ENCODE results near the gene EHHADH. TPM values are rescaled to one million over a fixed set of nuclear protein-coding genes. Genes with fewer than 3 reads are reported as not detected.
"Not testable (repeated sequence)": the region's sequence is repeated elsewhere in the genome, so short reads cannot be mapped to it uniquely, and the experiment has no call there.

Gene EHHADH
- total RNA-seq, 1 donor from 2014 or later = 3.6 TPM

- Mint-ChIP-seq H3K27ac (no peak overlapping the region), H3K36me3 (no peaks in the 10 kb centered on the region), H3K9me3 (peaks cover 11% of the 10 kb centered on the region), H3K4me1 (no peaks in the 10 kb centered on the region), H3K4me3 (no peak overlapping the region), H3K27me3 (ENCODE audit: insufficient read depth, low read depth) (no peaks in the 10 kb centered on the region)
- Histone ChIP-seq H2AFZ (replicated peaks) (no peak overlapping the region), H4K20me1 (ENCODE audit: low read depth) (no peaks in the 10 kb centered on the region), H3K4me2 (no peak overlapping the region), H3K27ac (no peak overlapping the region), H3K4me1 (no peaks in the 10 kb centered on the region), H3K4me3 (no peak overlapping the region), H3K27me3 (no peaks in the 10 kb centered on the region), H3F3A (ENCODE audit: low read depth) (no peaks in the 10 kb centered on the region), H3K9me3 (ENCODE audit: low read depth) (no peaks in the 10 kb centered on the region), H3K79me2 (ENCODE audit: low read depth) (no peaks in the 10 kb centered on the region), H3K36me3 (no peaks in the 10 kb centered on the region), H3K9ac (no peak overlapping the region)
- no peak for DNase-seq (ENCODE audit: low spot score)
- TF ChIP-seq EZH2phosphoT487 (IDR thresholded peaks at IDR 0.05) (no peak), CTCF (IDR thresholded peaks at IDR 0.05) (no peak), EZH2 (IDR thresholded peaks at IDR 0.05) (no peak)
Measured at GRCh38 chr3:185242642-185243041, 11.2 kb downstream of the EHHADH start.

- Histone ChIP-seq H3K4me3 (no peak overlapping the region), H3K9ac (no peak overlapping the region), H2AFZ (replicated peaks) (no peak overlapping the region), H3K79me2 (ENCODE audit: low read depth) (no peaks in the 10 kb centered on the region), H3K27ac (no peak overlapping the region), H4K20me1 (ENCODE audit: low read depth) (no peaks in the 10 kb centered on the region), H3F3A (ENCODE audit: low read depth) (no peaks in the 10 kb centered on the region), H3K4me1 (no peaks in the 10 kb centered on the region), H3K36me3 (peaks cover 7% of the 10 kb centered on the region), H3K9me3 (ENCODE audit: low read depth) (peaks cover 7% of the 10 kb centered on the region), H3K4me2 (no peak overlapping the region), H3K27me3 (no peaks in the 10 kb centered on the region)
- Mint-ChIP-seq H3K27ac (no peak overlapping the region), H3K27me3 (ENCODE audit: insufficient read depth, low read depth) (no peaks in the 10 kb centered on the region), H3K4me1 (no peaks in the 10 kb centered on the region), H3K9me3 (peaks cover 19% of the 10 kb centered on the region), H3K36me3 (no peaks in the 10 kb centered on the region), H3K4me3 (no peak overlapping the region)
- no peak for TF ChIP-seq EZH2phosphoT487 (IDR thresholded peaks at IDR 0.05)
- TF ChIP-seq CTCF (IDR thresholded peaks at IDR 0.05) = no peak
- no peak for TF ChIP-seq EZH2 (IDR thresholded peaks at IDR 0.05)
- DNase-seq (ENCODE audit: low spot score) = no peak
Measured at GRCh38 chr3:185236969-185237368, 16.9 kb downstream of the EHHADH start.

GRCh38 chr3:185233328-185233727, 20.5 kb downstream of the EHHADH start:
- H4K20me1 ChIP-seq (ENCODE audit: low read depth) = no peaks in the 10 kb centered on the region
- Mint-ChIP-seq H3K27ac (no peak overlapping the region), H3K36me3 (no peaks in the 10 kb centered on the region), H3K4me1 (no peaks in the 10 kb centered on the region), H3K4me3 (no peak overlapping the region), H3K27me3 (ENCODE audit: insufficient read depth, low read depth) (peaks cover 4% of the 10 kb centered on the region), H3K9me3 (peaks cover 19% of the 10 kb centered on the region)
- no peak for TF ChIP-seq CTCF (IDR thresholded peaks at IDR 0.05)
- TF ChIP-seq EZH2phosphoT487 (IDR thresholded peaks at IDR 0.05) = no peak
- no peak for TF ChIP-seq EZH2 (IDR thresholded peaks at IDR 0.05)
- no peaks in the 10 kb centered on the region for H3K4me1 ChIP-seq
- no peak for DNase-seq (ENCODE audit: low spot score)
- no peaks in the 10 kb centered on the region for H3K79me2 ChIP-seq (ENCODE audit: low read depth)
- H3F3A ChIP-seq (ENCODE audit: low read depth) = no peaks in the 10 kb centered on the region
- peaks cover 7% of the 10 kb centered on the region for H3K36me3 ChIP-seq
- H3K9ac ChIP-seq = no peak overlapping the region
- H3K27ac ChIP-seq = no peak overlapping the region
- no peak overlapping the region for H2AFZ ChIP-seq (replicated peaks)
- peaks cover 7% of the 10 kb centered on the region for H3K9me3 ChIP-seq (ENCODE audit: low read depth)
- H3K4me3 ChIP-seq = no peak overlapping the region
- no peak overlapping the region for H3K4me2 ChIP-seq
- no peaks in the 10 kb centered on the region for H3K27me3 ChIP-seq

GRCh38 chr3:185226526-185226925, 27.3 kb downstream of the EHHADH start:
- not testable (repeated sequence) for H3K4me1 Mint-ChIP-seq; H3K9me3 Mint-ChIP-seq; H3K4me3 ChIP-seq; H3K4me1 ChIP-seq; H3K4me2 ChIP-seq; H3K27me3 ChIP-seq; H2AFZ ChIP-seq (replicated peaks); H3K36me3 ChIP-seq; H3K27me3 Mint-ChIP-seq (ENCODE audit: insufficient read depth, low read depth); H3K4me3 Mint-ChIP-seq; DNase-seq (ENCODE audit: low spot score); H3K9ac ChIP-seq; H3F3A ChIP-seq (ENCODE audit: low read depth); H3K79me2 ChIP-seq (ENCODE audit: low read depth); H3K9me3 ChIP-seq (ENCODE audit: low read depth); H3K36me3 Mint-ChIP-seq; H4K20me1 ChIP-seq (ENCODE audit: low read depth); H3K27ac Mint-ChIP-seq; H3K27ac ChIP-seq
